Muscle layer of duodenum (tissue), 2 donors: ENCODE results near the gene MARF1.

Experiments used
- H3K27ac ChIP-seq: one replicate; pipeline ENCODE4 v1.7.0; 2013; ENCODE audit warnings: mild to moderate bottlenecking, low read length
- H3K27me3 ChIP-seq: one replicate; pipeline ENCODE4 v1.7.0; 2013; ENCODE audit warnings: low read depth, mild to moderate bottlenecking, control low read depth, low read length
- H3K36me3 ChIP-seq, 2 donors: one replicate each; pipeline ENCODE4 v1.7.0; 2013; ENCODE audit warnings: low read length in 2 of 2, control low read depth in 1 of 2, mild to moderate bottlenecking in 1 of 2; ENCODE audit not compliant: insufficient read depth in 2 of 2, control insufficient read depth in 1 of 2
- H3K4me1 ChIP-seq, 2 donors: one replicate each; pipeline ENCODE4 v1.7.0; 2013; ENCODE audit warnings: low read length in 2 of 2, mild to moderate bottlenecking in 2 of 2, control low read depth in 1 of 2, moderate library complexity in 1 of 2; ENCODE audit not compliant: insufficient read depth in 2 of 2, control insufficient read depth in 1 of 2
- H3K4me3 ChIP-seq, 2 donors: one replicate each; pipeline ENCODE4 v1.7.0; 2013; ENCODE audit warnings: low read length in 2 of 2, low read depth in 1 of 2, mild to moderate bottlenecking in 1 of 2
- H3K9me3 ChIP-seq, 2 donors: one replicate each; pipeline ENCODE4 v1.7.0; 2013; ENCODE audit warnings: low read length in 2 of 2, control low read depth in 1 of 2, mild to moderate bottlenecking in 1 of 2; ENCODE audit not compliant: control insufficient read depth in 1 of 2
- donor health status: healthy.

Gene MARF1

DNA sequence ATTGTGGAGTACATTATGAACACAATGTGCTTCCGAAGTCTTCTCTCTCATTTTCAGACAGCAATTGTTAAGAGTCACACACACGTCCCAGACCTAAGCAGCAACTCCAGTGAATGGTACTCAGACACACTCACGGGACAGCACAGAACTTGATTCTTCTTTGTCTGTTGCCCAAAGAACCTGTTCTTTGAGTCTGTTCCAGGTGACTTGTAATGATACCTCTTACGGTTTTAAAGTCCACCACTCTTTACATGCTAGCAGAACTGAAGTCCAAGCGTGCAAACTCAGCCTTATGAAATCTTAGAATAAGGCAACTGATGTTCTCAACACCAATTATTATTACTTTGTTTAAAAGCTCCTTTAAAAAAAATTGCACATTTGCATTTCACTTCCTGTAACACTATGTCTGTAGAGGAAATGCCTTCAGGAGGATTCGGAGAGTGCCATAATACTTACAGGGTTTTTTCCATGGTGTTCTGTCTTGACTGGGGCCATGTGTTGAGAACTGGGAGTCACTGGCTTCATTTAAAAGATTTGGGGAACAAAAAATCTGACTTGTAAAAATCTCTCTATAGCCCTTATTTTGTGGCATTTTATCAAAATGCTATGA, 48.1 kb downstream of the MARF1 start:
- Histone ChIP-seq H3K27ac (no peak overlapping the region), H3K27me3 (no peaks in the 10 kb centered on the region), H3K36me3 (peaks cover 22 to 53% of the 10 kb centered on the region in 2 donors)

DNA sequence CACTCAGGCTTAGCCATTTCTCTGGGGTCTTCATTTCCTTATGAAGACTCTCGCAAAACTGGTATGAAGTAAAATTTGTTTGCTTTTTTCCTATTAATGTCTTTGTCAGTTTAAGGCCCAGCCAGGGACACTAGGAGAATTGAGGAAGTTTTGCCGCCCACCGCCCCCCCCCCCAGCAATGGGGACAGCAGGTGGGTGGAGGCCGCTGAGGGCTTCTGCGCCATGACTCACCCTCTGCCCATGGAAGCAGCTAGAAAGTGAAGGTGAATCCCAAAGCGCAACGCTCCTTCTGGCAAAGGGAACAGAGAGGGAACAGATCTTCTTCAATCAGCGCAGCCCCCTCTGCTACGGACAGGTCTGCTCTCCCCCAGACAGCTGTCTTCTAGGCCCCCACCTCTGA, 49.7 kb downstream of the MARF1 start:
- peaks cover 3 to 10% of the 10 kb centered on the region in 2 donors for H3K4me1 ChIP-seq
- no peaks in the 10 kb centered on the region for H3K27me3 ChIP-seq
- H3K9me3 ChIP-seq = no peaks in the 10 kb centered on the region
- H3K4me3 ChIP-seq = no peak overlapping the region
- H3K27ac ChIP-seq = no peak overlapping the region
- peaks cover 15 to 41% of the 10 kb centered on the region in 2 donors for H3K36me3 ChIP-seq

More for the DNA sequence above, 48.1 kb downstream of the MARF1 start:
- H3K4me3 ChIP-seq = no peak overlapping the region
- H3K4me1 ChIP-seq = peaks cover 3 to 4% of the 10 kb centered on the region in 2 donors
- H3K9me3 ChIP-seq = no peaks in the 10 kb centered on the region

DNA sequence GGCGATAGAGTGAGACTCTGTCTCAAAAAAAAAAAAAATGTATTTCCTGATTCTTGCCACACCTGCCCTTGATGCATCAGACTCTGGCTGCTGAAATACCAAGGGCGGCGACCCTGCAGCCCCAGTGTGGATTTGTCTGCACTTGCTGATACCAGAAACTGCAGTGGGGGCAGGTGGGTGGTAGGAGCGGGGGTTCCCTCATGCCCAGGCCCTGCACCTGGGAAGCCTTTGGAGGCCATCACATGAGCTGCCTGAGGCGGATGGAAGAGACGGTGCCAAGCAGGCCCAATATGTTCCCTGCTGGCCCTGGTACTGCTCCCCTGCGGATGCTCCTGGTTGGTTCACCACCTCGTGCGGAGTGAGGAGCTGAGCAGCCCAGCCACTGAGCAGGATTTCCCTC, 50.6 kb downstream of the MARF1 start:
- Histone ChIP-seq H3K27me3 (no peaks in the 10 kb centered on the region), H3K4me3 (no peak overlapping the region), H3K27ac (no peak overlapping the region), H3K9me3 (no peaks in the 10 kb centered on the region), H3K36me3 (peaks cover 12 to 36% of the 10 kb centered on the region in 2 donors), H3K4me1 (peaks cover 3 to 10% of the 10 kb centered on the region in 2 donors)

DNA sequence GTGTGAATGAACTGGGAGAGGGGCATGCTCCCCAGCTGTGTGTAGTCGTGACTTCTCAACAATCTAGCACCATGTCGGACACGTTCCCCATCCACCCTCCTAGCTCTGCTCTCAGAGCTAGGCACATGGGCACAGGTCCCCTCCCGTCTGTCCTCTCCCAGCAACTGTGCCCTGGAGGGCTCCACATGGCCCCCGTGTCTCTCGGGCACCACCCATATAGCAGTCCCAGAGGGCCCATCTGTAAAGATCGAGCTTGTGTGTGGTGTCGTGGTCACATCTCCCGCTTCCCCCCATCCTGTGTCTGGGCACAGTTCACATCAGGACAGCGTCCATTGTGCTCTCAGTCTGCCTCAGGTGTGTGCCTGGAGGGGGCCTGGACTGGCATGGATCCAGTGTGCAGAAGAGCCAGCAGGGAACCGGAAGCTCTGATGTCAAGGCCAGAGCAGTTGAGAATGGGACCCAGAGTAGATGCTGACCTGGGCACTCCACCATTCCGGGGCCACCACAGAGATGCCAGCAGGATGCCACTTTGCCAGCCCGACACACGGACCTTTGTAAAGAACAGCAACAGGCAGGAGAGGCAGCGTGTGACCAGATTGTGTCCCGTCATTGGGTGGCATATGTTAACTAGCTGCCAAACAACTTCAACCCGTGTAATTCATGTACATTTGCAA, 55.7 kb downstream of the MARF1 start:
- Histone ChIP-seq H3K9me3 (peaks cover 0 to 3% of the 10 kb centered on the region in 2 donors), H3K4me3 (no peak overlapping the region), H3K27me3 (no peaks in the 10 kb centered on the region), H3K27ac (no peak overlapping the region), H3K4me1 (peaks cover 3 to 7% of the 10 kb centered on the region in 2 donors), H3K36me3 (peaks cover 15 to 40% of the 10 kb centered on the region in 2 donors)

DNA sequence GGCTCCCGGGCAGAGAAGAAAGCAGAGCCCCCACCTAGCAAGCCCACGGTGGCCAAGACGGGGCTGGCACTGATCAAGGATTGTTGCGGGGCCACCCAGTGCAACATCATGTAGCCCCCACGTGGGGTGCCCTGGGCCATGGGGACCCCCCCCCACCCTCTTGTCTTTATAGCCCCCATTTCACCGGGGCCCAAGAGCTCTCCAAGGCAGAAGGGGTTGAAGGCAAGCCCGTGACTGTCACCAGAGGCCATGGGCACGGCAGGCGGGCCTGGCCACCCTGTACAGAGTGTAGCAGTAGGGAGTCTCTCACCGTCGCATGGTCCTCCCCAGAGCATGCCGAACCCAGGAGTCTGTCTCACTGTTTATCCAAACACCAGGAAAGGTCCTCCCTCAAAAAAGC, 56.2 kb downstream of the MARF1 start:
- H3K27ac ChIP-seq = no peak overlapping the region
- peaks cover 15 to 46% of the 10 kb centered on the region in 2 donors for H3K36me3 ChIP-seq
- H3K27me3 ChIP-seq = no peaks in the 10 kb centered on the region
- H3K4me1 ChIP-seq = peaks cover 3 to 6% of the 10 kb centered on the region in 2 donors
- peaks cover 0 to 3% of the 10 kb centered on the region in 2 donors for H3K9me3 ChIP-seq
- no peak overlapping the region for H3K4me3 ChIP-seq

DNA sequence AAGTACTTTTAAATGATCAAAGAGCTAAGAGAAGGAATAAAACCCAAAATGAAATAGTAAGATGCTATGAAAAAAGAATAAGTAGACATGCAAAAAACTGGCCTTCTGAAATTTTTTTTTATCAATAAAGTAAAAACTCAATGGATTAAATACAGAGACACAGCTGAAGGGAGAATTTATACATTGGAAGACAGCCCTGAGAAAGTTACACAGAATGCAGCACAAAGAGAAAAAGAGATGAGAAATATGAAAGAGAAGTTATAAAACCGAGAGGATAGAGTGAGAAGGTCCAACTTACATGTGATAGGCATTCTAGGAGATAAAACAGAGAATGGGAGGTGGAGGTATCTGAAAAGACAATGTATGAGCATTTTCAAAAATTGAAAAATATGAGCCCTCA, 57.0 kb downstream of the MARF1 start:
- peaks cover 3 to 6% of the 10 kb centered on the region in 2 donors for H3K4me1 ChIP-seq
- peaks cover 0 to 3% of the 10 kb centered on the region in 2 donors for H3K9me3 ChIP-seq
- H3K36me3 ChIP-seq = peaks cover 15 to 46% of the 10 kb centered on the region in 2 donors
- H3K4me3 ChIP-seq = no peak overlapping the region
- no peak overlapping the region for H3K27ac ChIP-seq
- H3K27me3 ChIP-seq = no peaks in the 10 kb centered on the region

GRCh38 chr16:15583526-15583925, 59.4 kb downstream of the MARF1 start:
- H3K27me3 ChIP-seq = no peaks in the 10 kb centered on the region
- H3K27ac ChIP-seq = no peak overlapping the region
- H3K9me3 ChIP-seq = peaks cover 0 to 3% of the 10 kb centered on the region in 2 donors
- H3K4me1 ChIP-seq = no peaks in the 10 kb centered on the region
- peaks cover 15 to 42% of the 10 kb centered on the region in 2 donors for H3K36me3 ChIP-seq
- H3K4me3 ChIP-seq = no peak overlapping the region

DNA sequence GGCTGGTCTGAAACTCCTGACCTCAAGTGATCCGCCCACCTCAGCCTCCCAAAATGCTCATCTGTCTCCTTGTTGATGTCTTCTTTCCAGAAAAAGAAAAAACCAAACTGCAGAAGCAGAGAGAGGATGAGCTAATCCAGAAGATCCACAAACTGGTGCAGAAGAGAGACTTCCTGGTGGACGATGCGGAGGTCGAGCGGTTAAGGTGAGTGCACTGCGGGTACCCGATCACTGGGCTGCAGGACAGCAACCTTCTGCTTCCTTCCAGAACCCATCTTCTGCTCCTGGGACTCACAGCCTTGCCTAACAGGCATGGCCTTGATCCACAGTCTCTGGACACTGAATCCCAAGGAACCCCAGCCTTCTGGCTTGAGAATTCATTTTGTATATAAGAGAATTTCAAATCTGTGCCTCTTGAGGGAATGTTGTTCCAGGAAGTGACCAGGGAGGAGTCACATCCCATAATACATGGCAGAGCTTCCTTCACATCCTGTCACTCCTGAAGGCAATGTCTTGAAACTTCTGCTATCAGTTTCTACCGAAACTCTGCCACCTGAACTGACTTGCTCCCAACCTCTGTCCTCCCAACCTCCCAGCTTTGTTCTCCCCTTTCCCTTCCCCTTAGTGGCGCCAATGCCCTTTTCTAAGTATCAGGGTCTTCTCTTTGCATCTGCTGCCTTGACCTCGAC, 61.7 kb downstream of the MARF1 start:
- Histone ChIP-seq H3K9me3 (peaks cover 0 to 3% of the 10 kb centered on the region in 2 donors), H3K27me3 (no peaks in the 10 kb centered on the region), H3K36me3 (peaks cover 11 to 28% of the 10 kb centered on the region in 2 donors), H3K4me3 (no peak overlapping the region), H3K4me1 (no peaks in the 10 kb centered on the region), H3K27ac (no peak overlapping the region)

- Histone ChIP-seq H3K4me1 (no peaks in the 10 kb centered on the region), H3K36me3 (peaks cover 9 to 14% of the 10 kb centered on the region in 2 donors), H3K27ac (no peak overlapping the region), H3K9me3 (no peaks in the 10 kb centered on the region), H3K27me3 (no peaks in the 10 kb centered on the region), H3K4me3 (no peak overlapping the region)
These were observed 64.1 kb downstream of the MARF1 start for GRCh38 chr16:15578824-15579223.

- H3K27ac ChIP-seq = peak overlapping the region; percentile 87
- H3K9me3 ChIP-seq = no peaks in the 10 kb centered on the region
- H3K4me3 ChIP-seq = no peak overlapping the region
- H3K27me3 ChIP-seq = no peaks in the 10 kb centered on the region
- H3K36me3 ChIP-seq = peaks cover 0 to 10% of the 10 kb centered on the region in 2 donors
- no peaks in the 10 kb centered on the region for H3K4me1 ChIP-seq
These were observed 65.7 kb downstream of the MARF1 start for GRCh38 chr16:15576960-15577958.
